ENCODE results near the gene TBC1D3B.
"Not testable (repeated sequence)": the region's sequence is repeated elsewhere in the genome, so short reads cannot be mapped to it uniquely, and the experiment has no call there.

Gene TBC1D3B

GRCh38 chr17:36127199-36127893 lies 49.1 kb downstream of the TBC1D3B start:
- no peak for DNase-seq

DNA sequence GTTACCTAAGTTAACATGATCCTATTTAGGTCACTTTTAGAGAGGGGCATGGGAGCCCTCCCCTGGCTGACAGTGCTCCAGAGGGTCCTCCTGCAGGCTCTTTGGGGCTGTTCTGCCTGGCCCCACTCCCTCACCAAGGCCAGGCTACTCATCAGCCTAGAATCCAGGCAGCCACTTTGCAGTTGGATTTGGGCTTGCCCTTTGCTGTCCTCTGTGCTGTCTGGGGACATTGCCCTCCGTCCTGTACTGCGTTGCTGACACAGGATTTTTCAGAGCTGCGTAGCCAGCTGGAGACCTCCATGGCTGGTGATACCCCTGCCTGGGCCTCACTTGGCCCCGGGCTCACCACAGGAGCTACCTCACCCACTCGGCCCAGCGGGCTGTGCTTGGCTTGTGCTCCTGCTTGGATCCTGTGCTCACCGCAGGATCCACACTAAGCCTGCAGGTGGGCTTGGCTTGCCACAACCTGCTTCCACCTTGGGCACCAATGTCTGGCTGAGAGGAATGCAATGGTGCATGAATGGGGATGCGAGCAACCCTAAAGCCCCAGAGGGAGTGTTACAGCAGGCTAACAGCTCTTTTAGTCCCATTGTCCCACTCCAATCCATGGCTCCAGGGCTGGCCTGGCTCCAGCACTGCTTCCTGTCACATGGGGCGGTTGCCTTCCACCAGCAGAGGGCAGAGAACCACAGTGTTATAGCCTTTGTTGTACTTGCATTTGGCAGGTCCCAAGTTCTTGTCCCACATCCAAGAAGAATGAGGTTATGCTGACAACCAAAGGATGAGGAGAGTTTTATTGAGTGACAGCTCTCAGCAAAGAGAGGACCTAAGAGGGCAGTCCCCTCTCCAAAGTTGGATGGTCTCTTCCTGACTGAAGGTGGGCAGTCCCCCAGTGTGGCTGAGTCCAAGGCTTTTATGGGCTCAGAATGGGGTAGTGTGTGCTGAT lies 51.3 kb downstream of the TBC1D3B start:
- no peak for DNase-seq

DNA sequence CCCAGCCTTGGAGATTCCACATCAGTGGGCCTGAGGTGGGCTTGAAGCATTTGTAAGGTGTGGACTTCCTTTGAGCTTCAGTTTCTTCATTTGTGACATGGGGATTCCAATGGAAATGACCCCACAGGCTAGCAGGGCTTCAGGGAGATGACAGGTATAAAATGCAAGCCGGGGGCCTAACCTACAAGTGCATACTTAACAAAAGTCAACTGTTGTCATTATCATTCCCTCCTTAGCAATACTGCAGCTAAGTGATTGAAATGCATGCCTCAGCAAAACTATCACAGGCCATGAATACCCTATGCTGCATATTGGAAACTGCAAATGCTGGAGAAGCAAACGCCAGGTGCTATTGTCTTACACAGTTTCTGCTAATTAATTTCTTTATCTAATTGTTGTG lies 53.0 kb downstream of the TBC1D3B start:
- no peak for DNase-seq

DNA sequence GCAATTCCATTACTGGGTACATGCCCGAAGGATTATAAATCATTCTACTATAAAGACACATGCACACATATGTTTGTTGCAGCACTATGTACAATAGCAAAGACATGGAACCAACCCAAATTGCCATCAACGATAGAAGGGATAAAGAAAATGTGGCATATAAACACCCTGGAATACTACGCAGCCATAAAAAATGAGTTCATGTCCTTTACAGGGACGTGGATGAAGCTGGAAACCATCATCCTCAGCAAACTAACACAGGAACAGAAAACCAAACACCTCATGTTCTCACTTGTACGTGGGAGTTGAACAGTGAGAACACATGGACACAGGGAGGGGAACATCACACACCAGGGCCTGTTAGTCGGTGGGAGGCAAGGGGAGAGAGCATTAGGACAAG lies 55.3 kb downstream of the TBC1D3B start:
- DNase-seq = not testable (repeated sequence)

- DNase-seq = no peak
Measured at GRCh38 chr17:36120221-36120620, 56.2 kb downstream of the TBC1D3B start.

DNA sequence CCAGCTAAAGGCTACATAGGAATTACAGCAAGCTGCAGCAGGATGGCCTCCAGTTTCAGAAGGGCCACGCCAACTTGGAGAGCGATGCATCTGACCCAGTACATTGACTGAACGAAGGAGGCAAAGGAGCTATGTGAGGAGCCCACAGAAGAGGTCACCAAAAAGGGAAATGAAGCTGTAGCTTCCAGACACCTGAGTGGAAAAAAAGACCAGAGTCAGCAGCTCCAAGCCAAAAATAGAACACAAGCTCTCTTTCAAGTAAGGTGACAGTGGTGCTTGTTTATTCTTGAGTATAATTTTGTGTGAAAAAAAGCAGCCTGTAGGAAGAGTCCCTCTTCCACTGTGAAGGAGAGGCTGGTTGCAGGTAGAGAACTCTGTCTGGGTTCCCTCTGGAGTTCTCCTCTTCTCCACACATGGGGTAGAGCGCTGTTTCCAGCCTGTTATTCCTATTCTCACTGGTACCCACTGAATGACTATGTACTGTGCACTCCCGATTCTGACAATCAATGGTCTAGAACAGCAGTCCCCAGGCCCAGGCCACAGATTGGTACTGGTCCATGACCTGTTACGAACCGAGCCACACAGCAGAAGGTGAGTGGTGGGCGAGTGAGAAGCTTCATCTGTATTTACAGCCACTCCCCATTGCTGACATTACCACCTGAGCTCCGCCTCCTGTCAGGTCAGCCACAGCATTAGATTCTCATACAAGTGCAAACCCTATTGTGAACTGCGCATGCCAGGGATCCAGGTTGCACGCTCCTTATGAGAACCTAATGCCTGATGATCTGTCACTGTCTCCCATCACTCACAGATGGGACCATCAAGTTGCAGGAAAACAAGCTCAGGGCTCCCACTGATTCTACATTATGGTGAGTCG lies 57.7 kb downstream of the TBC1D3B start:
- no peak for DNase-seq

DNA sequence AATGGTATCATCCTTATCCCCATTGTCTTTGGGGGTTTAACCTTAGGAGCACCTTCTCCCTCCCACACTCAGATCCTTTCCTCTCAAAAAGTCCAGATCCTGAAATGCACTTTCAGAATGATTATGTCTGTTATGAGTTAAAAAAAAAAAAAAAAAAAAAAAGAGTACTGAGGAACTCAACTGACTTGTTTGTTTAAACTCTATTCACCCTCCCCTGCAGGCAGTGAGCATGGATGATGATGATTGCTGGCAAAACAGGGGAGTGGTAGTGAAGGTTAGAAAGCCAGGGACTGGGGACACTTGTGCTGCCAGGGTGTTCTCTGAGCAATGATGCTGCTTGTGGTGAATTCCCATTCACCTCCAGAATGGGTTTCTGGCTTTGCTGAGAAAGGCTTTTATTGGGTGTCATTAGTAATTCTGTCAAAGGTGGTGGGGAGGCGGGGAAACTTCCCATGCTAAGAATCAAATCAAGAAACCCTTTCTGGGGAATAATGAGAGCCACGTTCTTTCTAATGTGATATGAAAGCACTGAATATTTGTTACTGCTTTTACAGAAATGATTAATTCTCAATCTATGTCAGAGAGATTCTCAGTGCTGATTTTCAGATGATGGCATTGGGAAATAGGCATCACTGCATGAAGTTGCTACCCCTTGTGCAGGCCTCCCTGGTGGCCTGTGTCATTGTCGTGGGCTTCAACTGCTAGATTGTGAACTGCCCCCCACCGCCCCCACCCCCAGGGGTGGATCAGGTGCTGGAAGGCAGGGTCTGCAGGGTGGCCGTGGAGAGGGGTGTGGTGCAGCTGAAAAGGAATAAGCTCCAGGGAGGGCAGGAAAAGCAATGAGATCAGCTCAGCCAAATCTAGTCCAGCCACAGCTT lies 58.7 kb downstream of the TBC1D3B start:
- no peak for DNase-seq

Measured in activated gamma-delta T cell treated with Interleukin-2 at 50 U/mL for 16 hours (primary cell).